Heart left ventricle (tissue), 16 donors: ENCODE results near the gene SULF2. TPM values are rescaled to one million over a fixed set of nuclear protein-coding genes. Genes with fewer than 3 reads are reported as not detected.
A peak's percentile ranks its signal among the peaks of the same experiment; 100 is the strongest.

Experiments used
- ATAC-seq, 4 donors: fragments of 200-7000 bp; cut with Tn5 transposase; one replicate each; pipeline ENCODE4 v1.9.1; 2020 to 2022; ENCODE audit warnings: moderate library complexity in 4 of 4, mild to moderate bottlenecking in 3 of 4, moderate number of reproducible peaks in 1 of 4
- DNase-seq, 5 donors: peaks; one replicate each; pipeline ENCODE4 v3.0.0-alpha.2; 2020
- H3K27ac ChIP-seq, 12 donors: fragments of 200-600 bp; sonication (generic) in 4 of 12; one replicate each; pipeline versions ENCODE4 v1.5.0 to v1.8.0; 2016 to 2022; ENCODE audit warnings: mild to moderate bottlenecking in 2 of 12
- H3K27me3 ChIP-seq, 9 donors: fragments of 200-600 bp; sonication (generic) in 2 of 9; one replicate each; pipeline versions ENCODE4 v1.5.1 to v1.8.0; 2016 to 2022; ENCODE audit warnings: mild to moderate bottlenecking in 3 of 9
- H3K36me3 ChIP-seq, 9 donors: fragments of 200-600 bp; sonication (generic) in 2 of 9; one replicate each; pipeline versions ENCODE4 v1.5.0 to v1.8.0; 2018 to 2022; ENCODE audit warnings: mild to moderate bottlenecking in 2 of 9
- H3K4me1 ChIP-seq, 12 donors: fragments of 200-600 bp; sonication (generic) in 4 of 12; one replicate each; pipeline versions ENCODE4 v1.5.0 to v1.8.0; 2016 to 2022; ENCODE audit warnings: mild to moderate bottlenecking in 3 of 12
- H3K4me3 ChIP-seq, 12 donors: fragments of 200-600 bp; sonication (generic) in 4 of 12; one replicate each; pipeline versions ENCODE4 v1.5.0 to v1.8.0; 2017 to 2022; ENCODE audit warnings: mild to moderate bottlenecking in 9 of 12, moderate library complexity in 4 of 12
- H3K9me3 ChIP-seq, 12 donors: fragments of 200-600 bp; sonication (generic) in 4 of 12; one replicate each; pipeline versions ENCODE4 v1.5.0 to v1.8.0; 2016 to 2022; ENCODE audit warnings: mild to moderate bottlenecking in 1 of 12
- CTCF ChIP-seq, 12 donors: fragments of 200-600 bp; sonication (generic) in 4 of 12; IDR thresholded peaks; one replicate each; pipeline versions ENCODE4 v1.5.0 to v1.8.0; 2018 to 2022; ENCODE audit warnings: antibody characterized with exemption in 12 of 12, mild to moderate bottlenecking in 5 of 12
- POLR2A ChIP-seq, 2 donors: fragments of 450-650 bp; IDR thresholded peaks; one replicate each; pipeline ENCODE4 v1.6.1; 2017; ENCODE audit warnings: antibody characterized with exemption in 2 of 2, mild to moderate bottlenecking in 2 of 2, moderate library complexity in 2 of 2
- WGBS, 4 donors: extraction: QIAGEN DNeasy Blood & Tissue Kit in 2 of 4; methylation state at CpG; one replicate each; pipeline versions ENCODE4 v1.1.5 to v1.1.7; 2013 to 2018; 5-methylcytosine and 5-hydroxymethylcytosine counted together
- intact Hi-C, 10 donors: fragments of 100-400 bp; cut with DNase I; formaldehyde crosslinking; loops; one replicate each; pipeline versions ENCODE4 v1.11.1 to v1.14.2; 2022
- polyA plus RNA-seq, 2 donors: library from polyadenylated mRNA; stranded (reverse); fragments of 200-250 nt; gene quantifications; one replicate each; pipeline ENCODE4 v1.2.3, GENCODE V29; 2013
- total RNA-seq, 9 donors: library from RNA; depleted of rRNA in 2 of 9; stranded (reverse); fragments of >200 nt in 2 of 9; fragmentation: NEBNext Ultra II Directional in 3 of 9; extraction: Animal tissue kit (Norgen Biotek cat#: 25700) in 3 of 9; gene quantifications; one replicate each; pipeline versions ENCODE4 v1.1.0 to v1.2.4, GENCODE V29; 2016 to 2023
- donor health status: ischemic (EF 13 %, LVEDD 7.1; RV severe dilation, severe dysfunction).
- donor health status: healthy with polysubstance abuse.
- donor health status: DM: no; HTN: yes; CAD: no.
- donor health status: DM: no; HTN: no; CAD: no.
- donor health status: ischemic (EF 25% LVEDD 6.9; RV normal size, moderate dysfunction).
- donor health status: ischemic (EF 25% LVEDD 5.7; RV mildly dilated, moderate dysfunction).
- donor health status: healthy.
- donor health status: DM: yes; HTN: yes; CAD: no.
- donor health status: ischemic (EF 35%, LVEDD 5.7; RV mildly dilated, moderate dysfunction).
- donor health status: nonischemic (EF 11% LVEDD 7.7; RV severe dilation, severe dysfunction).
- donor health status: DM: yes; HTN: yes; CAD: no.
- donor health status: PGD.
- donor health status: ischemic (EF 29% LVEDD 5.4; RV normal size, mild dysfunction).
- donor health status: nonischemic (EF 23%, LVEDD 6.1; RV moderate dilation, normal function).

The SULF2 gene
- total and polyA plus RNA-seq, 11 donors = 16.7 to 51.5 (median 28.5) TPM

GRCh38 chr20:47748823-47749222 is 36.5 kb downstream of the SULF2 start:
- peak in 3 of 4 donors; percentile 10 to 63 (median 23) for ATAC-seq

GRCh38 chr20:47748069-47748468 is 37.2 kb downstream of the SULF2 start:
- ATAC-seq = no peak
- Histone ChIP-seq H3K27ac (no peak overlapping the region), H3K27me3 (no peaks in the 10 kb centered on the region), H3K36me3 (peaks cover 0 to 14% (median 0%) of the 10 kb centered on the region in 9 donors), H3K4me3 (no peak overlapping the region), H3K9me3 (no peaks in the 10 kb centered on the region), H3K4me1 (peaks cover 0 to 26% (median 14%) of the 10 kb centered on the region in 12 donors)
- intact Hi-C loops = no loop called here
- 88 to 95% (median 90%) methylated on average over 6 of the region's 6 CpGs for WGBS, 4 donors
- TF ChIP-seq CTCF (IDR thresholded peaks at IDR 0.05) = no peak
- TF ChIP-seq POLR2A (IDR thresholded peaks at IDR 0.05) = no peak
- no peak for DNase-seq

More at GRCh38 chr20:47748823-47749222, 36.5 kb downstream of the SULF2 start:
- DNase-seq = no peak
- H3K27me3 ChIP-seq = no peaks in the 10 kb centered on the region
- intact Hi-C loops = no loop called here
- peaks cover 0 to 14% (median 0%) of the 10 kb centered on the region in 9 donors for H3K36me3 ChIP-seq
- no peak overlapping the region for H3K4me3 ChIP-seq
- H3K4me1 ChIP-seq = peaks cover 0 to 26% (median 14%) of the 10 kb centered on the region in 12 donors
- peak overlapping the region in 11 of 12 donors; percentile 2 to 59 (median 26) for H3K27ac ChIP-seq
- TF ChIP-seq POLR2A (IDR thresholded peaks at IDR 0.05) (no peak), CTCF (IDR thresholded peaks at IDR 0.05) (no peak)
- no peaks in the 10 kb centered on the region for H3K9me3 ChIP-seq
- WGBS, 4 donors = 67 to 75% (median 71%) methylated on average over 5 of the region's 5 CpGs

- no peak overlapping the region for H3K4me3 ChIP-seq
- H3K36me3 ChIP-seq = peaks cover 0 to 14% (median 0%) of the 10 kb centered on the region in 9 donors
- DNase-seq (no peak), ATAC-seq (no peak)
- peaks cover 0 to 26% (median 14%) of the 10 kb centered on the region in 12 donors for H3K4me1 ChIP-seq
- H3K27me3 ChIP-seq = no peaks in the 10 kb centered on the region
- TF ChIP-seq POLR2A (IDR thresholded peaks at IDR 0.05) (no peak), CTCF (IDR thresholded peaks at IDR 0.05) (no peak)
- intact Hi-C loops = no loop called here
- no peaks in the 10 kb centered on the region for H3K9me3 ChIP-seq
- WGBS, 4 donors = 91 to 94% (median 94%) methylated on average over 10 of the region's 10 CpGs
- H3K27ac ChIP-seq = no peak overlapping the region
Measured at GRCh38 chr20:47747669-47748031, 37.6 kb downstream of the SULF2 start.

- WGBS, 4 donors = 96 to 99% (median 96%) methylated on average over 4 of the region's 4 CpGs
- Histone ChIP-seq H3K4me3 (no peak overlapping the region), H3K4me1 (peaks cover 0 to 29% (median 14%) of the 10 kb centered on the region in 12 donors), H3K27ac (no peak overlapping the region), H3K9me3 (no peaks in the 10 kb centered on the region), H3K36me3 (no peaks in the 10 kb centered on the region), H3K27me3 (no peaks in the 10 kb centered on the region)
- no peak for ATAC-seq
- TF ChIP-seq CTCF (IDR thresholded peaks at IDR 0.05) = no peak
- TF ChIP-seq POLR2A (IDR thresholded peaks at IDR 0.05) = no peak
- intact Hi-C loops = loop anchor here in 1 of 10 donors (5.0 kb wide), 1 partner anchor 32 kb away; no protein-coding TSS in a partner anchor
- DNase-seq = no peak
Measured at GRCh38 chr20:47744803-47745202, 40.5 kb downstream of the SULF2 start.
